Neuronal stem cell (in vitro differentiated cells): ENCODE data around the gene MTFR1L.

Experiments
- DNase-seq: peaks from one replicate; pipeline ENCODE4 v3.0.0-alpha.2; 2013; ENCODE audit warnings: low spot score
- H2AFZ ChIP-seq: one replicate; pipeline ENCODE4 v1.6.1; 2013; ENCODE audit warnings: mild to moderate bottlenecking, low read length, inconsistent platforms
- H2AK5ac ChIP-seq: 2 replicates; pipeline ENCODE4 v1.6.1; 2013; ENCODE audit warnings: low read depth, mild to moderate bottlenecking, inconsistent platforms, low read length, moderate library complexity, mixed read lengths
- H2BK120ac ChIP-seq: 2 replicates; pipeline ENCODE4 v1.6.1; 2013; ENCODE audit warnings: low read depth, mild to moderate bottlenecking, inconsistent platforms, low read length, moderate library complexity, mixed read lengths
- H2BK12ac ChIP-seq: one replicate; pipeline ENCODE4 v1.6.1; 2013; ENCODE audit warnings: low read length, inconsistent platforms
- H2BK15ac ChIP-seq: 2 replicates; pipeline ENCODE4 v1.6.1; 2013; ENCODE audit warnings: mild to moderate bottlenecking, low read length, inconsistent platforms, mixed read lengths
- H2BK5ac ChIP-seq: one replicate; pipeline ENCODE4 v1.6.1; 2013; ENCODE audit warnings: inconsistent platforms, mild to moderate bottlenecking, low read length, moderate library complexity
- H3K14ac ChIP-seq: one replicate; pipeline ENCODE4 v1.6.1; 2013; ENCODE audit warnings: low read length, inconsistent platforms
- H3K18ac ChIP-seq: 2 replicates; pipeline ENCODE4 v1.6.1; 2013; ENCODE audit warnings: low read length, inconsistent platforms
- H3K23ac ChIP-seq: 2 replicates; pipeline ENCODE4 v1.6.1; 2013; ENCODE audit warnings: low read depth, mild to moderate bottlenecking, mixed read lengths, low read length, inconsistent platforms; ENCODE audit not compliant: poor library complexity
- H3K27ac ChIP-seq: replicated peaks from 3 replicates; pipeline ENCODE4 v1.5.1; 2013; ENCODE audit warnings: low read length, inconsistent platforms
- H3K27me3 ChIP-seq, 3 experiments: 2 replicates each; pipeline ENCODE4 v1.6.1; 2013; ENCODE audit warnings: low read length in 3 of 3, mild to moderate bottlenecking in 2 of 3, inconsistent platforms in 1 of 3, low read depth in 1 of 3, mixed read lengths in 1 of 3, moderate library complexity in 1 of 3; ENCODE audit not compliant: control insufficient read depth in 3 of 3, insufficient read depth in 3 of 3
- H3K36me3 ChIP-seq, 2 donors: replicated peaks in 1 of 2; 2 replicates each; pipeline ENCODE4 v1.6.1; 2013; ENCODE audit warnings: low read length in 2 of 2; ENCODE audit not compliant: control insufficient read depth in 2 of 2, insufficient read depth in 2 of 2
- H3K4ac ChIP-seq: 2 replicates; pipeline ENCODE4 v1.6.1; 2013; ENCODE audit warnings: inconsistent platforms, mild to moderate bottlenecking, low read length, moderate library complexity
- H3K4me1 ChIP-seq, 2 donors: 1 replicate in 1 of 2; 2 replicates in 1 of 2; pipeline ENCODE4 v1.6.1; 2013; ENCODE audit warnings: low read length in 2 of 2, low read depth in 1 of 2; ENCODE audit not compliant: control insufficient read depth in 2 of 2, insufficient read depth in 1 of 2
- H3K4me2 ChIP-seq: one replicate; pipeline ENCODE4 v1.6.1; 2013; ENCODE audit warnings: mild to moderate bottlenecking, low read length, inconsistent platforms; ENCODE audit not compliant: insufficient read depth, poor library complexity, severe bottlenecking
- H3K4me3 ChIP-seq, 2 donors: 2 replicates each; pipeline ENCODE4 v1.5.1; 2013; ENCODE audit warnings: low read length in 2 of 2, mild to moderate bottlenecking in 2 of 2, inconsistent platforms in 1 of 2, moderate library complexity in 1 of 2
- H3K79me1 ChIP-seq: one replicate; pipeline ENCODE4 v1.6.1; 2013; ENCODE audit warnings: low read depth, mild to moderate bottlenecking, inconsistent platforms, low read length, moderate library complexity
- H3K9ac ChIP-seq: one replicate; pipeline ENCODE4 v1.6.1; 2013; ENCODE audit warnings: mild to moderate bottlenecking, low read depth, low read length, inconsistent platforms; ENCODE audit not compliant: poor library complexity
- H3K9me3 ChIP-seq, 2 donors: replicated peaks in 1 of 2; 2 replicates each; pipeline versions ENCODE3 to v1.6.1; 2013; ENCODE audit warnings: low read length in 2 of 2, mild to moderate bottlenecking in 2 of 2, inconsistent platforms in 1 of 2, low read depth in 1 of 2, mixed read lengths in 1 of 2, moderate library complexity in 1 of 2; ENCODE audit not compliant: control insufficient read depth in 2 of 2, insufficient read depth in 1 of 2
- H4K8ac ChIP-seq: one replicate; pipeline ENCODE4 v1.6.1; 2013; ENCODE audit warnings: low read depth, mild to moderate bottlenecking, inconsistent platforms, low read length, moderate library complexity
- H4K91ac ChIP-seq: one replicate; pipeline ENCODE4 v1.6.1; 2013; ENCODE audit warnings: low read length, low read depth, mild to moderate bottlenecking, inconsistent platforms; ENCODE audit not compliant: poor library complexity
- WGBS, 2 donors: extraction: QIAGEN DNeasy Blood & Tissue Kit; methylation state at CpG; one replicate each; pipeline ENCODE4 v1.1.7; 2013; ENCODE audit warnings: missing lambda C conversion rate in 2 of 2, mixed read lengths in 1 of 2; ENCODE audit not compliant: insufficient read length in 2 of 2, insufficient replicate concordance in 1 of 2; ENCODE audit errors: extremely low coverage in 2 of 2; 5-methylcytosine and 5-hydroxymethylcytosine counted together

The MTFR1L gene

DNA sequence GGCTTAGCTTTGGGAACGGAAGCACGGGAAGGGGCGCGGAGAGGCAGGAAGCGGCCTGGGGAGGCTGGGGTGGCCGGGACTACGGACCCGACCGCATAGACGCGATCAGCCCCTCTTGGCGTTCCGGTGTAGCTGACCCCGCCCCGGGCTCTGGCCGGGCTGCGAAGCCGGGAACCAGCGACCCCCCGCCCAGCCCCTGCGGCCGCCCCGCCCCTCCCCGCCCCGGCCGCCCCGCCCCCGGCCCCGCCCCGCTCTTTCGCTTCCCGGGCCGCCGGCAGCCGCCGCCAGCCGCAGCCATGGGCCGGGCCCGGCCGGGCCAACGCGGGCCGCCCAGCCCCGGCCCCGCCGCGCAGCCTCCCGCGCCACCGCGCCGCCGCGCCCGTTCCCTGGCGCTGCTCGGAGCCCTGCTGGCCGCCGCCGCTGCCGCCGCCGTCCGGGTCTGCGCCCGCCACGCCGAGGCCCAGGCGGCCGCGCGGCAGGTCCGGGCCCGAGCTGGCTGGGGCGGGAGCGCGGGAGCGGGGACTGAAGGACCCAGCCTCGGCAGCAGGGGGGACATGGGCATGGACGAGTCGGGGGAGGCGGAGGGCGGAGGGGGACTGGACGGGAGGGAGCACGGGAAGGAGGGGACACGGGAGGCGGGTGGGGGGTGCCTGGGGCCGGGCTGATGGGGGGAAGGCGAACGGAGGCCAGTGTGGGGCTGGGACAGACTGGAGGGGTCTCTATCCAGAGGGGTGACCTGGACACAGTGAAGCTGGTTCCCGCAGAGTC is 19.6 kb upstream of the MTFR1L start, which contains the start of gene SELENON:
TSS of gene SELENON (plus strand) at position 259 of the 768 bp plus-strand sequence. CDS start at position 297, 38 bp downstream.
- WGBS, 2 donors: no CpG with 5 or more reads among the region's 91 CpGs
- peak within 1 kb of the TSS; percentile 77 for H4K8ac ChIP-seq
- H3K4ac ChIP-seq: no peak within 1 kb of the TSS
- peak within 1 kb of the TSS; percentile 70 to 87 for H3K4me3 ChIP-seq
- peak within 1 kb of the TSS; percentile 63 for H3K23ac ChIP-seq
- peak within 1 kb of the TSS; percentile 94 for H2AFZ ChIP-seq
- no peak within 1 kb of the TSS for H2BK12ac ChIP-seq
- peak within 1 kb of the TSS; percentile 64 for H3K14ac ChIP-seq
- no peak within 1 kb of the TSS for H3K27ac ChIP-seq
- no peaks in the 10 kb centered on the region for H3K9me3 ChIP-seq
- H4K91ac ChIP-seq: no peak within 1 kb of the TSS
- H3K36me3 ChIP-seq: peaks cover under 1 to 10% of the 10 kb centered on the region in 2 donors
- peak within 1 kb of the TSS; percentile 82 for H3K4me2 ChIP-seq
- H3K9ac ChIP-seq: peak within 1 kb of the TSS; percentile 90
- peak within 1 kb of the TSS; percentile 28 for H2BK5ac ChIP-seq
- peaks cover 19 to 28% of the 10 kb centered on the region in 2 donors for H3K4me1 ChIP-seq
- no peaks in the 10 kb centered on the region for H3K27me3 ChIP-seq
- H2BK120ac ChIP-seq: peak within 1 kb of the TSS; percentile 75
- peak within 1 kb of the TSS; percentile 76 for H2AK5ac ChIP-seq
- peak within 1 kb of the TSS; percentile 95 for H2BK15ac ChIP-seq
- peak within 1 kb of the TSS; percentile 96 for H3K18ac ChIP-seq
- peak; percentile 62 for DNase-seq
- H3K79me1 ChIP-seq: peaks cover 1% of the 10 kb centered on the region

DNA sequence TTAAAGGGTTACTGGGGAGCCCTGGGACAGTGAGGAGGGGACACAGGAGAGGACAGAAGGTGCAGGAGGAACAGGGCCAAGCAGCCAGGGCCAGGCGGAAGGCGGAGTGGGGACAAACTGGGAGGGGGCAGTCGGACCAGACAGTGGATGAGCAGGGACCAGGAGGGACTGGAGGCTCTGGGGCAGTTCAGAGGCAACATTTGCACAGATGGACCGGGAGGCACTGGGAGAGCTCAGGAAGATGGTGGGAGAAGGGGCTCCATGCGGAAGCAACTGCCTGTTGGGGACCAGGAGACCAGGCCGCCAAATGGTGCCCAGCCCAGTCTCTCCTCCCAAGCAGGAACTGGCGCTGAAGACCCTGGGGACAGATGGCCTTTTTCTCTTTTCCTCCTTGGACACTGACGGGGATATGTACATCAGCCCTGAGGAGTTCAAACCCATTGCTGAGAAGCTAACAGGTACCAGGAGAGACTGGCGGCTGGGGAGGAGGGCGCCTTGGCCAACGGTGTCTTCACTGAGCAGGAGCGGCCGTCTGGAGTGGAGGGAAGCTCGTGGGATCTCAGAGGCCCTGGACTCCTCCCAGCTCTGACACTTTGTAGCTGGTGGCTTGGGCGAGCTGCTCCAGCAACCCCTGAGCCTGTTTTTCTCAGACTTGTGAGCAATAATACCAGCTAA is 18.9 kb upstream of the MTFR1L start:
- no peak overlapping the region for H2BK12ac ChIP-seq
- no peaks in the 10 kb centered on the region for H3K27me3 ChIP-seq
- no peak overlapping the region for H2BK5ac ChIP-seq
- H4K8ac ChIP-seq: no peak overlapping the region
- H2AK5ac ChIP-seq: peak overlapping the region; percentile 76
- no peak overlapping the region for H2BK120ac ChIP-seq
- peak overlapping the region; percentile 70 to 87 for H3K4me3 ChIP-seq
- no peak overlapping the region for H3K4ac ChIP-seq
- H3K27ac ChIP-seq: no peak overlapping the region
- peak overlapping the region; percentile 64 for H3K14ac ChIP-seq
- H3K9me3 ChIP-seq: no peaks in the 10 kb centered on the region
- H3K18ac ChIP-seq: peak overlapping the region; percentile 92
- H3K4me1 ChIP-seq: peaks cover 19 to 28% of the 10 kb centered on the region in 2 donors
- H2BK15ac ChIP-seq: peak overlapping the region; percentile 56
- H3K79me1 ChIP-seq: peaks cover 2% of the 10 kb centered on the region
- no peak for DNase-seq
- no peak overlapping the region for H4K91ac ChIP-seq
- H3K23ac ChIP-seq: peak overlapping the region; percentile 63
- H3K4me2 ChIP-seq: peak overlapping the region; percentile 82
- peaks cover 7 to 18% of the 10 kb centered on the region in 2 donors for H3K36me3 ChIP-seq
- no CpG with 5 or more reads among the region's 15 CpGs for WGBS, 2 donors
- peak overlapping the region; percentile 88 for H3K9ac ChIP-seq
- H2AFZ ChIP-seq: peak overlapping the region; percentile 67

DNA sequence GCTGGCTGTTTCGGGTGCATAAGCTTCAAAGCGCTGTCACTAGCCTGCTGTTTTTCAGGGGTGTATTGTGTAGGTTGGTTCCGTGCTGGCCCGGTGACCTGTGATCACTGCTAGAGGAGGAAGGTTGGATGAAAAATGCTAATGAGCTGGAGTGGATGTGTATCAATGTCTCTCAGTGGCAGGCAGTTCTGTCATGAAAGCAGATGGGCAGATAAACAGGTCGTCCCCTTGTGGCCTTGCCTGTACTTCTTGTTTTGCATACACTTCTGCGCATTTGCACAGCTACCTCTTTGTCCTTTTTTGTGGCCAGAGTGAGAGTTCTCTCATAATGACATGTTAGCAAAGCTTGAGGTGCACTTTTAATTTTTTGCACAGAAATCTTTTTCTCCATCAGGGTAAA is 16.8 kb upstream of the MTFR1L start:
- H4K91ac ChIP-seq: no peak overlapping the region

DNA sequence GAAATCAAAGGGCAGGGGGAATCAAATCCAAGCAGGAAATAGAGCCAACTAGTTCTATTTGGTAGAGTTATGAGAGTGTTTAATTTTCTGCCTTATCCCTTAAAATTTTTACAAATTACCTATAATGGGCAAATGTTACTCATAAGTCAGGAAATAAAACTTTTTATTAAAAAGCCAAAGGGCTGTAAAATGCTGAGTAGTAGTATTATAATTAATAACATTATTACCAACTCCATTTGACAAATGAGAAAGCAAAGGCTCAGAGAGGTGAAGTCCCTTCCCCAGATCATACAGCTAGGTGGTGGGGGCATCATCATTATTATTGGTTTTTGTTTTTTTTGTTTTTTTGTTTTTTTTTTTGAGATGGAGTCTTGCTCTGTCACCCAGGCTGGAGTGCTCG is 16.4 kb upstream of the MTFR1L start:
- Histone ChIP-seq H3K79me1 (peaks cover 3% of the 10 kb centered on the region), H2BK5ac (no peak overlapping the region), H3K9me3 (no peaks in the 10 kb centered on the region), H3K14ac (no peak overlapping the region), H3K4me3 (no peak overlapping the region), H3K9ac (no peak overlapping the region), H2AK5ac (no peak overlapping the region), H3K23ac (no peak overlapping the region), H3K27me3 (no peaks in the 10 kb centered on the region), H2BK12ac (no peak overlapping the region), H3K4me1 (peaks cover 16 to 25% of the 10 kb centered on the region in 2 donors), H4K8ac (no peak overlapping the region), H2BK15ac (no peak overlapping the region), H2AFZ (no peak overlapping the region), H3K4ac (no peak overlapping the region), H3K18ac (no peak overlapping the region), H3K36me3 (peaks cover 13 to 39% of the 10 kb centered on the region in 2 donors), H3K4me2 (no peak overlapping the region), H4K91ac (no peak overlapping the region), H3K27ac (no peak overlapping the region), H2BK120ac (no peak overlapping the region)
- no CpG with 5 or more reads among the region's 1 CpG for WGBS, 2 donors
- no peak for DNase-seq

More for the DNA sequence above, 16.8 kb upstream of the MTFR1L start:
- Histone ChIP-seq H3K4me1 (peaks cover 16 to 25% of the 10 kb centered on the region in 2 donors), H3K36me3 (peaks cover 13 to 35% of the 10 kb centered on the region in 2 donors), H3K79me1 (peaks cover 3% of the 10 kb centered on the region), H3K4ac (no peak overlapping the region), H3K14ac (no peak overlapping the region), H3K4me2 (no peak overlapping the region), H3K4me3 (no peak overlapping the region), H4K8ac (no peak overlapping the region), H2AFZ (no peak overlapping the region), H3K27me3 (no peaks in the 10 kb centered on the region), H2BK5ac (no peak overlapping the region), H2AK5ac (no peak overlapping the region), H2BK12ac (no peak overlapping the region), H2BK15ac (no peak overlapping the region), H3K9me3 (no peaks in the 10 kb centered on the region), H2BK120ac (no peak overlapping the region), H3K9ac (no peak overlapping the region), H3K27ac (no peak overlapping the region), H3K18ac (no peak overlapping the region), H3K23ac (no peak overlapping the region)
- WGBS, 2 donors: no CpG with 5 or more reads among the region's 6 CpGs
- DNase-seq: no peak
